Fibroblast of skin of right quadriceps (primary cell): ENCODE data around the gene LMNA.
"Not testable (repeated sequence)": the region's sequence is repeated elsewhere in the genome, so short reads cannot be mapped to it uniquely, and the experiment has no call there.

Source experiments
- DNase-seq: peaks from one replicate; pipeline ENCODE4 v3.0.0-alpha.2; 2013

The LMNA gene

GRCh38 chr1:156104861-156105832 lies 9.4 kb upstream of the LMNA start:
- DNase-seq: peak; percentile 80

GRCh38 chr1:156106624-156107488 lies 7.7 kb upstream of the LMNA start:
- peak; percentile 75 for DNase-seq

- no peak for DNase-seq
These were observed 6.5 kb upstream of the LMNA start for GRCh38 chr1:156108057-156108456.

DNA sequence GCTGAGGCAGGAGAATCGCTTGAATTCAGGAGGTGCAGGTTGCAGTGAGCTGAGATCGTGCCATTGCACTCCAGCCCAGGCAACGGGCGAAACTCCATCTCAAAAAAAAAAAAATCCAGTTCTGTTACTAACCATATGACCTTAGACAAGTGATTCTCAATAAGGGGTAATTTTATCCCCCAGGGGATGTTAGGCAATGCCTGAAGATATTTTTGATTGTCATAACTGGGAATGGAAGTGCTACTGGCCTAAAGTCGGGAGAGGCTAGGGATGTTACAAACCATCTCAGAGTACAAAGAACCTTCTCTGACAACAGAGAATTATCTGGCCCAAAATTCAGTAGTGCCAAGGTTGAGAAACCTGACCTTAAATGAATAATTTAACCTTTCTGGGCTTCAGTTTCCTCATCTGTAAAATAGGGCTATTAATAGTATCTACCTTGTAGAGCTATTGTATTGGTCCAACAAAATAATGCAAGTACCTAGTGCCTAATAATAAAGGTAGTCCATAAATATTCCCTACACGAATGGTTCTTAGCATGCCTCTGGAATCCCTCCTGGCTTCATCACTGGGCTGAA lies 5.8 kb upstream of the LMNA start:
- no peak for DNase-seq

GRCh38 chr1:156110252-156110651 lies 4.3 kb upstream of the LMNA start:
- no peak for DNase-seq

DNA sequence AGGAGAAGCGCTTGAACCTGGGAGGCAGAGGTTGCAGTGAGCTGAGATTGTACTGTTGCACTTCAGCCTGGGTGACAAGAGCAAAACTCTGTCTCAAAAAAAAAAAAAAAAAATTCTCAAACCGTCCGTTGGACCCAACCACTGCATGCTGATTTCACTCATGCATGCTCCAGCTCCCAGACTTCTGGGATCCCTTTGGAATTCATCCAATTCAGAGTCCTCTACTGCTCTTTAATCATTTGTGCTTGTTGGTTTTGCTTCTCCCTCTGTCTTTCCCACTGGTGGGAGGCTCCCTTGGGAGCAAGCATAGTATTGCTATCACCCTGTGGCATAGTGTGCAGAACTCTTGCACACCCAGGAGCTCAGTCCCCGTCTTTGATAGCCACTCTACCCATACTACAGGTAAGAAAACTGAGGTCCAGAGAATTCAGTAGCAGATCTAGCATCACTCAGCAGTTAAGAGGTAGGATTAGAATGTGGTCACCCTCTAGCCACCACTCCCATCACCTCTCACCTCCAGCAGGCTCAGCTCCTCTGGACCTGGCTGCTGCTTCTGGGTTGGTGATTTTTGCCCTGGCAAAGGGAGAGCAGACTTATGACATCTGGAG lies 3.1 kb upstream of the LMNA start:
- peak; percentile 46 for DNase-seq

DNA sequence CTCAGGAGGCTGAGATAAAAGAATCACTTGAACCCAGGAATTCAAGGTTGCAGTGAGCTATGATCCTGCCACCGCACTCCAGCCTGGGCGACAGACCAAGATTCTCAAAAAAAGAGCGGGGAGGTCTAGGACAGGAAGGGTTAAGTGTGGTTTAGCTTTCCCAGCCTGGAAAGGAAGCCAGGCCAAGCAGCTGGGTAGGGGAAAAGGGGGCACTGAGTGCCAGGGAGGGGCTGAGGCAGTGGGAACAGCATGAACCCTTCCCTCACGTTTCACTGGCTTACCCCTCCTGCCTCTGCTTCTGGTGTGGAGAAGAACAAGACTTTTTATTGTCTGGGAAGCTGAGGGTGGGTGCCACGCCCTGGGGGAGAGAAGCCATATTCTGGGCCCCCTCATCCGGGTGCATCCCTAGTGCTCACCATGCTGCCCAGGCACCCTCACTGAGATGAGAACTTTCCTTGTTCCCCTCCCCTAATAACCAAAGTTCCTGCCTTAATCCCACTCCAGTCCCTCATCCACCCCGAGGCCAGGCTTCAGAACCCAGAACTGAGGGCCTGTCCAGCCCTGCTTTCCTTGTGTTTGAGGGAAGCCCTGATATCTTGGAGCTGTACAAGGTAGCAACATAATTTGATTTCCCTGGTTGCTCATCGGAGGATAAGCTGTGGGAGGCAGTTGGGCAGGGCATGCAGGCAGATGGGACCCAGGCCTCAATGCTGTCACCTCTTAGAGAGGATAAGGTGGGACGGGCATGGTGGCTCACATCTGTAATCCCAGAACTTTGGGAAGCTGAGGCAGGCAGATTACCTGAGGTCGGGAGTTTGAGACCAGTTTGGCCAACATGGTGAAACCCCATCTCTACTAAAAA lies 2.0 kb upstream of the LMNA start:
- DNase-seq: no peak

GRCh38 chr1:156113282-156113950 lies 1.1 kb upstream of the LMNA start:
- peak; percentile 81 for DNase-seq

DNA sequence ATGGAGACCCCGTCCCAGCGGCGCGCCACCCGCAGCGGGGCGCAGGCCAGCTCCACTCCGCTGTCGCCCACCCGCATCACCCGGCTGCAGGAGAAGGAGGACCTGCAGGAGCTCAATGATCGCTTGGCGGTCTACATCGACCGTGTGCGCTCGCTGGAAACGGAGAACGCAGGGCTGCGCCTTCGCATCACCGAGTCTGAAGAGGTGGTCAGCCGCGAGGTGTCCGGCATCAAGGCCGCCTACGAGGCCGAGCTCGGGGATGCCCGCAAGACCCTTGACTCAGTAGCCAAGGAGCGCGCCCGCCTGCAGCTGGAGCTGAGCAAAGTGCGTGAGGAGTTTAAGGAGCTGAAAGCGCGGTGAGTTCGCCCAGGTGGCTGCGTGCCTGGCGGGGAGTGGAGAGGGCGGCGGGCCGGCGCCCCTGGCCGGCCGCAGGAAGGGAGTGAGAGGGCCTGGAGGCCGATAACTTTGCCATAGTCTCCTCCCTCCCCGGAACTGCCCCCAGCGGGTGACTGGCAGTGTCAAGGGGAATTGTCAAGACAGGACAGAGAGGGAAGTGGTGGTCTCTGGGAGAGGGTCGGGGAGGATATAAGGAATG lies 505 bp downstream of the LMNA start:
- DNase-seq: no peak

DNA sequence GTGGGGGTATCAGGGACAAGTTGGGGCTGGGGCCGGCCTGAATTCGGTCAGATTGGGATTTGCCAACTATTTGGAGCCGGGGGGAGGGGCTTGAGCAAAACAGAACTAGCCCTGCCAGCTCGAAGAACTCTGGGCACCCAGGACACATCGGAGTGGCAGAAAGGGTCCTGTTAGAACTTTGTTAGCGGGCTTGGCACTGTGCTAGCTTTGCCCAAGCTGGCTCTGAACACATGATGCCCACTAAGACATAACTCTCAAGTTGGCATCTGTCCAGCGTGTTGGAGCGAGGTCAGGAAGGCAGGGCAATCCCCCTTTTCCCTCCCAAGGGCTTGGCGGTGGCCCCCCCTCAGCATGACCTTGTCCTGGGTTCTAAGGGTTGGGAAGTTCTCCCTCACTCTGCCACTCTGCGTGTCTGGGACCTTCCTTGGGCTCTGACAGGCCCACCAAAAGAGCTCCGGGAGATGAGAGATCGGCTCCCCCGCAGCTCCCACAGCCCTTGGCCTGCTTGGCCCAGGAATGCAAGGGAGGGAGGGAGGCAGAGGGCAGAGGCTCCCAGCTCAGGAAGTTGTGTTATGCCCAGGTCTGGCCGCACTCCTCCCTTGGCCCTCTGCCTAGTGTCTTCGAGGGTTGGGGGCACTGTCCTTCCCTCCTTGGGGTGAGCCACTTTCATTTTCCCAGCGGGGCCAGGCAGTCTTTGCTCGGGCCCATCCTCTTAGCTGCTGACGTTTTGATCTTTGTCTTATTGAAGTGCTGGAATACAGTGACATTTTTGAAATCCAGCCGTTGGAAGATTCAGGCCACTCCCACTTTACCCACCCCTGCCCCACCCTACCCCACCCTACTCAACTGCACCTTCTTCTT lies 1.2 kb downstream of the LMNA start:
- DNase-seq: peak; percentile 56

DNA sequence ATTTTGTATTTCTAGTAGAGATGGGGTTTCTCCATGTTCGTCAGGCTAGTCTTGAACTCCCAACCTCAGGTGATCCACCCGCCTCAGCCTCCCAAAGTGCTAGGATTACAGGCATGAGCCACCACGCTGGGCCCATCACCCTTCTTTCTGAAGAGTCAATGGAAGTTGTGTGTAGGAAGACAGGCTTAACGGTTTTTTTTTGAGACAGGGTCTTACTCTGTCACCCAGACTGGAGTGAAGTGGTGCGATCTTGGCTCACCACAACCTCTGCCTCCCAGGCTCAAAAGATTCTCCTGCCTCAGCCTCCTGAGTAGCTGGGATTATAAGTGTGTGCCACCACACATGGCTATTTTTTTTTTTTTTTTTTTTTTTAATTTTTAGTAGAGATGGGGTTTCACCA lies 2.2 kb downstream of the LMNA start:
- not testable (repeated sequence) for DNase-seq

DNA sequence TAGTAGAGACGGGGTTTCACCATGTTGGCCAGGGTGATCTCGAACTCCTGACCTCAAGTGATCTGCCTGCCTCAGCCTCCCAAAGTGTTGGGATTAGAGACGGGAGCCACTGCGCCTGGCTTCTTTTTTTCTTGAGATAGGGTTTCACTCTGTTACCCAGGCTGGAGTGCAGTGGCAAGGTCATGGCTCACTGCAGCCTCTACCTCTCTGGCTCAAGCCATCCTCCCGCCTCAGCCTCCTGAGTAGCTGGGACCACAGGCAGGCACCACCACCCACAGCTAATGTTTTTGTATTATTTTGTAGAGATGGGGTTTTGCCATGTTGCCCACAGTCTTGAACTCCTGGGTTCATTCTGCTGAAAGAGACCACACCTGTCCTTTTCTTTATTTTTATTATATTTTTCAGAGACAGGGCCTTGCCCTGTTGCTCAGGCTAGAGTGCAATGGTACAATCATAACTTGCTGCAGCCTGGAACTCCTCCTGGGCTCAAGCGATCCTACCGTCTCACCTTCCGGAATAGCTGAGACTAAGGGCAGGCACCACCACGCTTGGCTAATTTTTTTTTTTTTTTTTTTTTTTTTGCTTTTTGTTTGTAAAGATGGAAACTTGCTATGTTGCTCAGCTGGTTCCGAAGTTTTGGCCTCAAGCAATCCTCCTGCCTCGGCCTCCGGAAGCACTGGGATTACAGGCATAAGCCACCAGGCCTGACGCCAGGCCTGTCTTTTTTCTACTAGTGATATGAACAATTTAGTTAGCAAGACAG lies 3.1 kb downstream of the LMNA start:
- no peak for DNase-seq

DNA sequence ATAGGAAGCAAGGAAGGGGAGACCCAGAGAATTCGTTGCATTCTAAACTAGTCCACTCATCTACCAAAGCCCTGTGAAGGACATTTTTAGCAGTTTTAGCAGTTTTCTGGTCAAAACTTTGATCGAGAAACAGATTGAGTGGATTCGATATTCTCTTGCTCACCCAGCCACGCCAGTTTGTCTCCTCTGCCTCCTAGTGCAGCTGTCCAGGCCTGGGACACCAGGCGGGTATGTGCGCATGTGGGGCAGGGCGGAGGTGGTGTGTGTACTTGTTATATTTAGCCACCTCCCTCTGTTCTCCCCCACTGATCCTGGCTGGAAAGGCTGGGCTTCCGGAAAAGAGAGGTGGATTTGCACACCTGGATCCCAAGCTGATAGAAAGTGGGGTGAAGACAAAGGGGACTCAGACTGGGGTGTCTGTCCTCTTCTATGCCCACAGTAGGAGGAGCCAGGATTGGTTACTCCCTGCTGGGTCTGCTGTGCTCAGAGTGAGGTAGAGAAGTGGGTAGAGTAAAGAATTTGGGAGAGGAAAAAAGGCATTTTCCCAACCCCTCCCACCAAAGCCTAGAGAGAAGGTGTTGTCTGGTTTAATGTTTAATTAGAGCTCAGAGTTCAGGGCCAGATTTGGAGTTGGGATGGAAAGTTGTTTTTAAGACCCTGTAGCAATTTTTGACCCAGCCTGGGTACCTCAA lies 3.8 kb downstream of the LMNA start:
- no peak for DNase-seq

DNA sequence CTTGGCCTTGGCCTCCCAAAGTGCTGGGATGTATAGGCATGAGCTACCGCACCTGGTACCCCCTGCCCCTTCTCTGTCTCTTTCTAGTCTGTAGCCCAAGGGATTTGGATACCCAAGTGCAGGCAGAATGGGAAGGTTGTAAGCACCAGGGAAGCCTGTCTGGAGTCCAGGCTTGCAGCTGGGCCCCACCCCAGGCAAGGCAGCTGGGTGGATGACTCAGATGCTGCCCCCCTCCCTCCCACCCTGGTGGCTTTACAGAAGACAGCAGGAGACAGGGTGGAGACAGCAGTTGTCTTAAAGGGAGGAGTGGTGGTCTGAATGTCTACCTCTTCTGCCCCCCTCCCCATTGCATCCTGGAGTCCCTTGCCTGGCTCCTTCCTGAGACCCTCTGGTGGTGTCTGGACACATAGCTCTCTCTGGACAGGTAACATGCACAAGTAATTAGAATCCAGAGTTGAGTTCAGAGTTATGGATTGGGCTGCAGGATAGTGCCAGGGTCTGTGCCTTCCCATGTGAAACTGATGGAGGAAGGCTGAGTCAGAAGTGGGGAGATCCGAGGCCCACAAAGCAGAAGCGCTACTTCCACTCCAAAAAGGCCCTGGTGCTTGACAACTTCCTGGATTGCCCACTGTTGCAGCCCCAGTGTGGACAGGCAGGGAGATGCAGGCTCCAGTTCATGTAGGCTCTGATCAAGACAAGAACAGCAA lies 5.1 kb downstream of the LMNA start:
- DNase-seq: peak; percentile 73

DNA sequence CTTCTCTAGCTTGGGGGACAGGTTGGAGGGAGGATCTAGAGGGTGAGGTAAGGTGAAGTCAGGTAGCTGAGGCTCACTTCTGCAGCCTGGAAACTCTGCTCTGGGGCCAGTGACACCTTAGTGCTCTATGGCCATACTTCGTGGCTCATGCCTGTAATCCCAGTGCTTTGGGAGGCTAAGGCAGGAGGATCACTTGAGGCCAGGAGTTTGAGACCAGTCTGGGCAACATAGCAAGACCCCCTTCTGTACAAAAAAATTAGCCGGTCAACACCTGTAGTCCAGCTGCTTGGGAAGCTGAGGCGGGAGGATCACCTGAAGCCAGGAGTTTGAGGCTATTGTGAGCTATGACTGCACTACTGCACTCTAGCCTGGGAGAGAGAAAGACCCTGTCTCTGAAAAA lies 5.8 kb downstream of the LMNA start:
- no peak for DNase-seq

DNA sequence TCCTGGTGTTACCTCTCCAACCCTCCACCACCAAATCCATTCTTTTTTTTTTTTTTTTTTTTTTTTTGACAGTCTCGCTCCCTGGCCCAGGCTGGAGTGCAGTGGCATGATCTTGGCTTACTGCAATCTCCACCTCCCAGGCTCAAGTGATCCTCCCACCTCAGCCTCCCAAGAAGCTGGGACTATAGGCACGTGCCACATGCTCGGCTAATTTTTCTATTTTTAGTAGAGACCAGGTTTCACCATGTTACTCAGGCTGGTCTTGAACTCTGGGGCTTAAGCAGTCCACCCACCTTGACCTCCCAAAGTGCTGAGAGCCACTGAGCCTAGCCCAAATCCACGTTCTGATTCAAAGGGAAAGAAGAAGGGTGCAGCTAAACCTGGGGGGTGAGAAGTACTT lies 6.5 kb downstream of the LMNA start:
- not testable (repeated sequence) for DNase-seq

GRCh38 chr1:156121457-156121856 lies 6.9 kb downstream of the LMNA start:
- DNase-seq: no peak

DNA sequence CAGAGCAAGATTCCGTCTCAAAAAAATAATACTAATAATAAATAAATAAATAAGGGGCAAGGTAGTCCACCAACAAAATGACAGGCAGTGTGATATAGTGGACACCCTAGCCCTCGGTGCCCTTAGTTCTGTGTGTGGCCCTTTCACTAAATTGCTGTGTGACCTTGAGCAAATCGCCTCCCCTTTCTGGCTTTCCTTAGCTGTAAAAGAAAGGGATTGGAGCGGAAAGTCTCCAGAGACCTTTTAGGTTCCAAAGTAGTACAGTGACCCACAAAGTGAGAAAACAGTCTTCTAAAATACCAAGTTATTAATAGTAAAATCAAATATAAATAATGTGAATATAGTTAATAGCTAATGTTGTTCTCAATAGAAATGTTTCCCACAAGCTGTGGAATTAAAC lies 7.6 kb downstream of the LMNA start:
- DNase-seq: no peak
